ENCODE measurements around the gene NKX6-2. TPM values are rescaled to one million over a fixed set of nuclear protein-coding genes. Genes with fewer than 3 reads are reported as not detected.

Gene NKX6-2
- total and polyA plus RNA-seq, 2 experiments from 2014 or later, result 0.24 to 9.3 TPM

GRCh38 chr10:132739225-132739613 lies 46.7 kb downstream of the NKX6-2 start:
- no peak overlapping the region for H3K27ac Mint-ChIP-seq
- H3K4me1 ChIP-seq (ENCODE audit: insufficient read depth), result peaks cover 5% of the 10 kb centered on the region; the same call in 1 of the 2 replicates
- no peak for ATAC-seq

More at GRCh38 chr10:132739225-132739613, 46.7 kb downstream of the NKX6-2 start:
- Histone ChIP-seq H4K20me1 (replicated peaks; ENCODE audit: insufficient read depth) (no peaks in the 10 kb centered on the region), H3K36me3 (ENCODE audit: insufficient read depth) (no peaks in the 10 kb centered on the region), H3F3A (replicated peaks; ENCODE audit: low read depth) (no peaks in the 10 kb centered on the region), H3K79me2 (replicated peaks; ENCODE audit: insufficient read depth) (no peaks in the 10 kb centered on the region), H3K4me3 (no peak overlapping the region), H2AFZ (no peak overlapping the region), H3K27ac (ENCODE audit: low read depth) (no peak overlapping the region), H3K9me2 (ENCODE audit: insufficient read depth) (no peaks in the 10 kb centered on the region), H3K4me2 (no peak overlapping the region), H3K27me3 (ENCODE audit: insufficient read depth) (no peaks in the 10 kb centered on the region)
- Mint-ChIP-seq H3K36me3 (ENCODE audit: low read depth) (no peaks in the 10 kb centered on the region), H3K4me1 (peaks cover 21% of the 10 kb centered on the region), H3K9me3 (no peaks in the 10 kb centered on the region), H3K4me3 (no peak overlapping the region), H3K27me3 (ENCODE audit: insufficient read depth, low read depth, poor library complexity) (peaks cover 7% of the 10 kb centered on the region)
- DNase-seq (ENCODE audit: low spot score), result no peak
- TF ChIP-seq JUNB (IDR thresholded peaks at IDR 0.05; ENCODE audit: unreplicated experiment), result no peak
- TF ChIP-seq REST (IDR thresholded peaks at IDR 0.05; ENCODE audit: unreplicated experiment), result no peak
- no peak for TF ChIP-seq NANOG (IDR thresholded peaks at IDR 0.05; ENCODE audit: borderline replicate concordance)
- TF ChIP-seq EZH2phosphoT487 (IDR thresholded peaks at IDR 0.05; ENCODE audit: unreplicated experiment), result no peak
- no peak for TF ChIP-seq CTCF (conservative IDR thresholded peaks at IDR 0.05; ENCODE audit: low read depth in 2 of 2)
- no peak for TF ChIP-seq STAT1 (IDR thresholded peaks at IDR 0.05; ENCODE audit: unreplicated experiment)
- TF ChIP-seq, protein P1, sequence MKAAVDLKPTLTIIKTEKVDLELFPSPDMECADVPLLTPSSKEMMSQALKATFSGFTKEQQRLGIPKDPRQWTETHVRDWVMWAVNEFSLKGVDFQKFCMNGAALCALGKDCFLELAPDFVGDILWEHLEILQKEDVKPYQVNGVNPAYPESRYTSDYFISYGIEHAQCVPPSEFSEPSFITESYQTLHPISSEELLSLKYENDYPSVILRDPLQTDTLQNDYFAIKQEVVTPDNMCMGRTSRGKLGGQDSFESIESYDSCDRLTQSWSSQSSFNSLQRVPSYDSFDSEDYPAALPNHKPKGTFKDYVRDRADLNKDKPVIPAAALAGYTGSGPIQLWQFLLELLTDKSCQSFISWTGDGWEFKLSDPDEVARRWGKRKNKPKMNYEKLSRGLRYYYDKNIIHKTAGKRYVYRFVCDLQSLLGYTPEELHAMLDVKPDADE (IDR thresholded peaks at IDR 0.05), result no peak
